GM12878 (cell line): Measurements from ENCODE around the gene COA3. TPM values are rescaled to one million over a fixed set of nuclear protein-coding genes. Genes with fewer than 3 reads are reported as not detected.

Source experiments
- ATAC-seq: fragments of 200-7000 bp; cut with Tn5 transposase; 3 replicates; pipeline ENCODE4 v1.9.1; 2020; ENCODE audit warnings: mild to moderate bottlenecking, moderate library complexity
- BruUV-seq: library from RNA; stranded (reverse); fragments of 400-500 nt; replicated peaks from 2 replicates; lab custom pipeline; 2021; lab: Mats Ljungman, UMichigan
- CTCF ChIA-PET: fragments of 300-600 bp; sonication (Branson Sonifier 250); formaldehyde crosslinking; extraction: SDS; loops from one replicate; lab custom pipeline; 2021; ENCODE audit warnings: inconsistent platforms; lab: Yijun Ruan, JAX
- POLR2A ChIA-PET: fragments of 350-600 bp; formaldehyde crosslinking; extraction: SDS; loops from one replicate; lab custom pipeline; 2021; ENCODE audit warnings: inconsistent platforms; lab: Charles Lee
- RAD21 ChIA-PET: fragments of 300-600 bp; sonication (Branson Sonifier 250); formaldehyde crosslinking; loops from one replicate; lab custom pipeline; 2023; ENCODE audit warnings: antibody characterized with exemption; ENCODE audit not compliant: unreplicated experiment; lab: Charles Lee
- SMC1A ChIA-PET: fragments of 300-600 bp; sonication (Branson Sonifier 250); formaldehyde crosslinking; loops from one replicate; lab custom pipeline; 2023; ENCODE audit not compliant: unreplicated experiment, uncharacterized antibody; lab: Charles Lee
- DNase-seq: peaks from one replicate; pipeline ENCODE4 v3.0.0-alpha.2; 2011; ENCODE audit warnings: low read depth, low spot score
- FAIRE-seq: peaks from 3 replicates; lab custom pipeline; 2011; peaks lifted over from hg19 to GRCh38; lab: Jason Lieb, UNC
- H2AFZ ChIP-seq: 2 replicates; pipeline ENCODE4 v1.6.0; 2011; ENCODE audit warnings: low read depth, low read length, control low read depth; ENCODE audit not compliant: control insufficient read depth
- H3K27ac ChIP-seq: 2 replicates; pipeline ENCODE4 v1.5.1; 2011; ENCODE audit warnings: control low read depth; ENCODE audit not compliant: control insufficient read depth, insufficient read depth
- H3K27me3 ChIP-seq, 2 experiments: replicated peaks in 1 of 2; 2 replicates each; pipeline versions ENCODE4 v1.6.0 to v1.6.1; 2011; ENCODE audit warnings: low read length in 1 of 2; ENCODE audit not compliant: control insufficient read depth in 2 of 2, insufficient read depth in 2 of 2
- H3K36me3 ChIP-seq, 2 experiments: 2 replicates each; pipeline ENCODE4 v1.5.1; 2011; ENCODE audit warnings: low read length in 1 of 2; ENCODE audit not compliant: control insufficient read depth in 2 of 2, insufficient read depth in 2 of 2
- H3K4me1 ChIP-seq: 2 replicates; pipeline ENCODE4 v1.6.1; 2011; ENCODE audit warnings: mild to moderate bottlenecking, low read length, moderate library complexity, mixed read lengths; ENCODE audit not compliant: control insufficient read depth, insufficient read depth
- H3K4me2 ChIP-seq: 2 replicates; pipeline ENCODE4 v1.6.0; 2011; ENCODE audit warnings: control low read depth; ENCODE audit not compliant: control insufficient read depth, insufficient read depth
- H3K4me3 ChIP-seq: fragments of 200-600 bp; sonication (generic); 2 replicates; pipeline ENCODE4 v1.5.1; 2016
- H3K79me2 ChIP-seq: 2 replicates; pipeline ENCODE4 v1.6.0; 2011; ENCODE audit warnings: low read length; ENCODE audit not compliant: control insufficient read depth, insufficient read depth
- H3K9ac ChIP-seq: 2 replicates; pipeline ENCODE4 v1.8.0; 2011; ENCODE audit warnings: low read length, control low read depth, mixed read lengths; ENCODE audit not compliant: control insufficient read depth, insufficient read depth
- H3K9me3 ChIP-seq: replicated peaks from 3 replicates; pipeline ENCODE4 v1.5.1; 2011; ENCODE audit warnings: mild to moderate bottlenecking, low read length; ENCODE audit not compliant: control insufficient read depth, insufficient read depth
- H4K20me1 ChIP-seq: 2 replicates; pipeline ENCODE4 v1.6.0; 2011; ENCODE audit not compliant: control insufficient read depth, insufficient read depth
- BCLAF1 ChIP-seq: fragments of 450-650 bp; IDR thresholded peaks from 2 replicates; pipeline ENCODE4 v1.6.1; 2017; ENCODE audit warnings: antibody characterized with exemption, mild to moderate bottlenecking, moderate library complexity
- BRCA1 ChIP-seq: IDR thresholded peaks from 2 replicates; pipeline ENCODE4 v1.6.1; 2011; ENCODE audit warnings: low read depth, low read length, improper control_type of control experiment
- CEBPZ ChIP-seq: fragments of 150-350 bp; IDR thresholded peaks from 2 replicates; pipeline ENCODE4 v1.6.1; 2016; ENCODE audit warnings: low read depth, low read length
- CHD1 ChIP-seq: IDR thresholded peaks from 2 replicates; pipeline ENCODE4 v1.6.1; 2012; ENCODE audit warnings: low read depth, low read length, improper control_type of control experiment
- CREB1 ChIP-seq: IDR thresholded peaks from 2 replicates; pipeline ENCODE4 v1.6.1; 2012; ENCODE audit warnings: low read depth, mild to moderate bottlenecking, inconsistent platforms
- CREM ChIP-seq: IDR thresholded peaks from 2 replicates; pipeline ENCODE4 v1.6.1; 2014; ENCODE audit warnings: antibody characterized with exemption, low read depth
- E4F1 ChIP-seq: fragments of 450-650 bp; IDR thresholded peaks from 2 replicates; pipeline ENCODE4 v1.6.1; 2018; ENCODE audit warnings: borderline replicate concordance, mild to moderate bottlenecking; ENCODE audit not compliant: partially characterized antibody
- PKNOX1 ChIP-seq: fragments of 450-650 bp; IDR thresholded peaks from 2 replicates; pipeline ENCODE4 v1.6.1; 2016; ENCODE audit warnings: mild to moderate bottlenecking
- RELA ChIP-seq: fragments of 450-650 bp; IDR thresholded peaks from 2 replicates; pipeline ENCODE4 v1.8.0; 2014; ENCODE audit warnings: borderline replicate concordance; ENCODE audit not compliant: partially characterized antibody
- WGBS: methylation state at CpG from one replicate; pipeline ENCODE4 v1.1.6; 2016; ENCODE audit warnings: low lambda C conversion rate; ENCODE audit not compliant: insufficient replicate concordance, insufficient coverage; ENCODE audit errors: missing lambda C conversion rate; 5-methylcytosine and 5-hydroxymethylcytosine counted together
- in situ Hi-C: fragments of 300-500 bp; cut with MboI; formaldehyde crosslinking; loops from 9 replicates; pipeline ENCODE4 v1.14.3; 2018; ENCODE audit warnings: mixed read lengths
- intact Hi-C: fragments of 100-400 bp; cut with micrococcal nuclease; formaldehyde crosslinking; loops from one replicate; pipeline ENCODE4 v1.14.2; 2022; ENCODE audit not compliant: unreplicated experiment
- polyA plus RNA-seq, 11 experiments: library from polyadenylated mRNA; depleted of rRNA in 4 of 11; unstranded in 6 of 11; stranded (reverse) in 5 of 11; fragments of >200 nt; fragmentation: Nextera tagmentation in 4 of 11; fragmentation: Illumina TruSeq in 1 of 11; extraction: Ambion mirVana in 4 of 11; extraction: Trizol in 1 of 11; gene quantifications; 1 replicate in 1 of 11; 2 replicates in 10 of 11; pipeline versions ENCODE4 v1.2.1 to v1.2.3, GENCODE V29; 2011 to 2016; ENCODE audit warnings: inconsistent platforms in 2 of 11, missing spikeins in 2 of 11, low read depth in 1 of 11
- total RNA-seq, 4 experiments: library from RNA; depleted of rRNA in 3 of 4; stranded (reverse); fragments of >200 nt in 3 of 4; fragmentation: Illumina TruSeq in 1 of 4; extraction: Trizol in 1 of 4; gene quantifications; 2 replicates each; pipeline versions ENCODE4 v1.2.1 to v1.2.3, GENCODE V29; 2013 to 2021

The COA3 gene
- total and polyA plus RNA-seq, 10 of the 15 experiments (the other 5 are each of a cell fraction or from before 2014, with no cell fraction given): 45.2 to 161 (median 64.6) TPM

GRCh38 chr17:42751628-42752027 lies 46.9 kb downstream of the COA3 start (continued):
- TF ChIP-seq CEBPZ (no peak), PKNOX1 (no peak), CREM (no peak)

GRCh38 chr17:42750739-42751344 lies 47.7 kb downstream of the COA3 start:
- Histone ChIP-seq H3K9me3 (no peaks in the 10 kb centered on the region), H3K27me3 (no peaks in the 10 kb centered on the region; a peak in 1 of 4 replicates), H3K4me3 (no peak overlapping the region), H3K4me1 (no peaks in the 10 kb centered on the region), H2AFZ (no peak overlapping the region), H3K36me3 (no peaks in the 10 kb centered on the region), H4K20me1 (no peaks in the 10 kb centered on the region), H3K4me2 (no peak overlapping the region), H3K79me2 (no peaks in the 10 kb centered on the region), H3K9ac (no peak overlapping the region), H3K27ac (no peak overlapping the region)
- in situ Hi-C loops: loop anchor here (5.0 kb wide), 1 partner anchor 51 kb away; no protein-coding TSS in a partner anchor
- DNase-seq (no peak), ATAC-seq (no peak), FAIRE-seq (no peak)
- CTCF ChIA-PET: interaction anchor here (1.0 to 2.7 kb wide), 4 partner anchors 11 to 172 kb away, joined by 3 to 21 read pairs (median 5); no protein-coding TSS in a partner anchor
- RAD21 ChIA-PET: interaction anchor here (0.5 to 1.9 kb wide), 3 partner anchors 9 to 19 kb away, joined by 4 to 7 read pairs (median 4); no protein-coding TSS in a partner anchor
- POLR2A ChIA-PET: interaction anchor here (0.6 to 1.9 kb wide), 4 partner anchors 8 to 247 kb away, joined by 3 to 6 read pairs (median 4); no protein-coding TSS in a partner anchor
- SMC1A ChIA-PET: interaction anchor here (1.4 to 3.4 kb wide), 5 partner anchors 9 to 95 kb away, joined by 3 to 17 read pairs (median 4); partner anchors contain the start of gene VPS25
- intact Hi-C loops: no loop called here
- BruUV-seq: no TSS peak
- 6% methylated on average over 3 of the region's 3 CpGs for WGBS
- TF ChIP-seq CREB1 (no peak), BRCA1 (no peak), PKNOX1 (no peak), E4F1 (no peak), RELA (no peak), BCLAF1 (no peak), CHD1 (no peak)
